Effector memory CD4-positive, alpha-beta T cell (primary cell): ENCODE measurements around the gene LBHD1.
A peak's percentile ranks its signal among the peaks of the same experiment; 100 is the strongest.
"Not testable (repeated sequence)": the region's sequence is repeated elsewhere in the genome, so short reads cannot be mapped to it uniquely, and the experiment has no call there.

Experiments
- DNase-seq, 3 donors: peaks; one replicate each; pipeline ENCODE4 v3.0.0-alpha.2; 2020
- H3K27ac ChIP-seq: 2 replicates; pipeline ENCODE4 v1.7.0; 2013; ENCODE audit warnings: mild to moderate bottlenecking, low read length, moderate library complexity; ENCODE audit not compliant: insufficient read depth, poor library complexity, severe bottlenecking
- H3K27me3 ChIP-seq: replicated peaks from 2 replicates; pipeline ENCODE4 v1.7.0; 2013; ENCODE audit warnings: mild to moderate bottlenecking, low read length; ENCODE audit not compliant: insufficient read depth, control insufficient read depth, poor library complexity, severe bottlenecking
- H3K36me3 ChIP-seq: 2 replicates; pipeline ENCODE4 v1.7.0; 2013; ENCODE audit warnings: mild to moderate bottlenecking, low read length, moderate library complexity; ENCODE audit not compliant: control insufficient read depth, insufficient read depth
- H3K4me1 ChIP-seq: 2 replicates; pipeline ENCODE4 v1.7.0; 2013; ENCODE audit warnings: low read length, mild to moderate bottlenecking; ENCODE audit not compliant: control insufficient read depth, insufficient read depth, poor library complexity, severe bottlenecking
- H3K4me3 ChIP-seq: 2 replicates; pipeline ENCODE4 v1.7.0; 2013; ENCODE audit warnings: low read length, low read depth, mild to moderate bottlenecking; ENCODE audit not compliant: insufficient read depth, poor library complexity, severe bottlenecking
- H3K9me3 ChIP-seq: 2 replicates; pipeline ENCODE4 v1.7.0; 2013; ENCODE audit warnings: mild to moderate bottlenecking, low read length, moderate library complexity; ENCODE audit not compliant: control insufficient read depth

Gene LBHD1

GRCh38 chr11:62621027-62621566 is 51.0 kb downstream of the LBHD1 start:
- H3K4me3 ChIP-seq: peak overlapping the region; percentile 69
- no peaks in the 10 kb centered on the region for H3K27me3 ChIP-seq
- no peaks in the 10 kb centered on the region for H3K9me3 ChIP-seq
- H3K27ac ChIP-seq: peak overlapping the region; percentile 82
- peaks cover 20% of the 10 kb centered on the region for H3K36me3 ChIP-seq
- peaks cover 10% of the 10 kb centered on the region for H3K4me1 ChIP-seq
- no peak for DNase-seq

- Histone ChIP-seq H3K4me1 (peaks cover 17% of the 10 kb centered on the region), H3K36me3 (peaks cover 21% of the 10 kb centered on the region)
- not testable (repeated sequence) for H3K4me3 ChIP-seq, H3K27me3 ChIP-seq, H3K9me3 ChIP-seq, H3K27ac ChIP-seq, DNase-seq
These were observed 55.1 kb downstream of the LBHD1 start for GRCh38 chr11:62616957-62617356.

- no peaks in the 10 kb centered on the region for H3K9me3 ChIP-seq
- H3K36me3 ChIP-seq: peaks cover 24% of the 10 kb centered on the region
- no peak overlapping the region for H3K27ac ChIP-seq
- peaks cover 20% of the 10 kb centered on the region for H3K4me1 ChIP-seq
- no peaks in the 10 kb centered on the region for H3K27me3 ChIP-seq
- no peak overlapping the region for H3K4me3 ChIP-seq
- DNase-seq: no peak
These were observed 56.5 kb downstream of the LBHD1 start for GRCh38 chr11:62615521-62615920.

- DNase-seq: no peak
- Histone ChIP-seq H3K27me3 (no peaks in the 10 kb centered on the region), H3K4me1 (peaks cover 17% of the 10 kb centered on the region), H3K36me3 (peaks cover 30% of the 10 kb centered on the region), H3K9me3 (no peaks in the 10 kb centered on the region), H3K27ac (peak overlapping the region; percentile 93), H3K4me3 (no peak overlapping the region)
These were observed 57.8 kb downstream of the LBHD1 start for GRCh38 chr11:62614275-62614674.

GRCh38 chr11:62613291-62613778 is 58.7 kb downstream of the LBHD1 start:
- peaks cover 32% of the 10 kb centered on the region for H3K36me3 ChIP-seq
- no peak for DNase-seq
- H3K9me3 ChIP-seq: no peaks in the 10 kb centered on the region
- H3K27me3 ChIP-seq: no peaks in the 10 kb centered on the region
- peaks cover 17% of the 10 kb centered on the region for H3K4me1 ChIP-seq
- no peak overlapping the region for H3K4me3 ChIP-seq
- peak overlapping the region; percentile 93 for H3K27ac ChIP-seq
